ENCODE data around the gene TRAPPC2.

TRAPPC2 gene

GRCh38 chrX:13760426-13760825 is 26.0 kb upstream of the TRAPPC2 start:
- no peak for TF ChIP-seq JUND (IDR thresholded peaks at IDR 0.05; ENCODE audit: low read depth)
- in situ Hi-C loops (cut with HindIII; ENCODE audit: low pct_unique_long_range_greater_than_20kb, low sequenced_read_pairs), result no loop called here
- no peak for DNase-seq (ENCODE audit: low read depth in 1 of 2, low spot score in 1 of 2)

GRCh38 chrX:13759152-13759718 is 24.8 kb upstream of the TRAPPC2 start:
- DNase-seq (ENCODE audit: low read depth in 1 of 2, low spot score in 1 of 2), result no peak
- TF ChIP-seq JUND (IDR thresholded peaks at IDR 0.05; ENCODE audit: low read depth), result no peak
- in situ Hi-C loops (cut with HindIII; ENCODE audit: low pct_unique_long_range_greater_than_20kb, low sequenced_read_pairs), result no loop called here

- in situ Hi-C loops (cut with HindIII; ENCODE audit: low pct_unique_long_range_greater_than_20kb, low sequenced_read_pairs), result no loop called here
- DNase-seq (ENCODE audit: low read depth in 1 of 2, low spot score in 1 of 2), result no peak
- no peak for TF ChIP-seq JUND (IDR thresholded peaks at IDR 0.05; ENCODE audit: low read depth)
Measured at GRCh38 chrX:13756381-13756780, 22.0 kb upstream of the TRAPPC2 start.

- no peak for DNase-seq (ENCODE audit: low read depth in 1 of 2, low spot score in 1 of 2)
- in situ Hi-C loops (cut with HindIII; ENCODE audit: low pct_unique_long_range_greater_than_20kb, low sequenced_read_pairs), result no loop called here
- no peak for TF ChIP-seq JUND (IDR thresholded peaks at IDR 0.05; ENCODE audit: low read depth)
Measured at GRCh38 chrX:13755254-13755653, 20.8 kb upstream of the TRAPPC2 start.

- no peak for DNase-seq (ENCODE audit: low read depth in 1 of 2, low spot score in 1 of 2)
- in situ Hi-C loops (cut with HindIII; ENCODE audit: low pct_unique_long_range_greater_than_20kb, low sequenced_read_pairs), result no loop called here
- TF ChIP-seq JUND (IDR thresholded peaks at IDR 0.05; ENCODE audit: low read depth), result no peak
Measured at GRCh38 chrX:13754765-13755164, 20.3 kb upstream of the TRAPPC2 start.

GRCh38 chrX:13752646-13753045 is 18.2 kb upstream of the TRAPPC2 start:
- TF ChIP-seq JUND (IDR thresholded peaks at IDR 0.05; ENCODE audit: low read depth), result no peak
- in situ Hi-C loops (cut with HindIII; ENCODE audit: low pct_unique_long_range_greater_than_20kb, low sequenced_read_pairs), result no loop called here
- DNase-seq (ENCODE audit: low read depth in 1 of 2, low spot score in 1 of 2), result no peak

- in situ Hi-C loops (cut with HindIII; ENCODE audit: low pct_unique_long_range_greater_than_20kb, low sequenced_read_pairs), result no loop called here
- TF ChIP-seq JUND (IDR thresholded peaks at IDR 0.05; ENCODE audit: low read depth), result no peak
- no peak for DNase-seq (ENCODE audit: low read depth in 1 of 2, low spot score in 1 of 2)
Measured at GRCh38 chrX:13752141-13752540, 17.7 kb upstream of the TRAPPC2 start.

- in situ Hi-C loops (cut with HindIII; ENCODE audit: low pct_unique_long_range_greater_than_20kb, low sequenced_read_pairs), result no loop called here
- DNase-seq (ENCODE audit: low read depth in 1 of 2, low spot score in 1 of 2), result no peak
- TF ChIP-seq JUND (IDR thresholded peaks at IDR 0.05; ENCODE audit: low read depth), result no peak
Measured at GRCh38 chrX:13750812-13751211, 16.4 kb upstream of the TRAPPC2 start.

GRCh38 chrX:13750204-13750603 is 15.8 kb upstream of the TRAPPC2 start:
- TF ChIP-seq JUND (IDR thresholded peaks at IDR 0.05; ENCODE audit: low read depth), result no peak
- peak; percentile 27 to 71 for DNase-seq (ENCODE audit: low read depth in 1 of 2, low spot score in 1 of 2)
- in situ Hi-C loops (cut with HindIII; ENCODE audit: low pct_unique_long_range_greater_than_20kb, low sequenced_read_pairs), result no loop called here

- TF ChIP-seq JUND (IDR thresholded peaks at IDR 0.05; ENCODE audit: low read depth), result no peak
- no peak for DNase-seq (ENCODE audit: low read depth in 1 of 2, low spot score in 1 of 2)
- in situ Hi-C loops (cut with HindIII; ENCODE audit: low pct_unique_long_range_greater_than_20kb, low sequenced_read_pairs), result no loop called here
Measured at GRCh38 chrX:13748486-13748885, 14.1 kb upstream of the TRAPPC2 start.

GRCh38 chrX:13747836-13748235 is 13.4 kb upstream of the TRAPPC2 start:
- in situ Hi-C loops (cut with HindIII; ENCODE audit: low pct_unique_long_range_greater_than_20kb, low sequenced_read_pairs), result no loop called here
- DNase-seq (ENCODE audit: low read depth in 1 of 2, low spot score in 1 of 2), result peak in 1 of 2 experiments; percentile 72
- TF ChIP-seq JUND (IDR thresholded peaks at IDR 0.05; ENCODE audit: low read depth), result no peak

- TF ChIP-seq JUND (IDR thresholded peaks at IDR 0.05; ENCODE audit: low read depth), result no peak
- peak in 1 of 2 experiments; percentile 12 for DNase-seq (ENCODE audit: low read depth in 1 of 2, low spot score in 1 of 2)
- in situ Hi-C loops (cut with HindIII; ENCODE audit: low pct_unique_long_range_greater_than_20kb, low sequenced_read_pairs), result no loop called here
Measured at GRCh38 chrX:13742397-13743176, 8.2 kb upstream of the TRAPPC2 start.

- DNase-seq (ENCODE audit: low read depth in 1 of 2, low spot score in 1 of 2), result no peak
- in situ Hi-C loops (cut with HindIII; ENCODE audit: low pct_unique_long_range_greater_than_20kb, low sequenced_read_pairs), result no loop called here
- no peak for TF ChIP-seq JUND (IDR thresholded peaks at IDR 0.05; ENCODE audit: low read depth)
Measured at GRCh38 chrX:13741695-13742094, 7.3 kb upstream of the TRAPPC2 start.
